ENCODE measurements around the gene LIN9.

- TF ChIP-seq CTCF (IDR thresholded peaks at IDR 0.05) = no peak
- no peak for TF ChIP-seq POLR2A (IDR thresholded peaks at IDR 0.05)
Observed at GRCh38 chr1:226337276-226337875, 28.4 kb upstream of the LIN9 start.
